Endothelial cell of umbilical vein (primary cell): ENCODE data around the gene MED12L. TPM values are rescaled to one million over a fixed set of nuclear protein-coding genes. Genes with fewer than 3 reads are reported as not detected.

ENCODE experiments used
- BruUV-seq: library from RNA; stranded (reverse); fragments of 400-500 nt; replicated peaks from 2 replicates; lab custom pipeline; 2021; lab: Mats Ljungman, UMichigan
- CTCF ChIA-PET: fragments of 300-600, 350-600 bp; sonication (Branson Sonifier 250); formaldehyde crosslinking; loops from one replicate; lab custom pipeline; 2021; ENCODE audit warnings: antibody characterized with exemption, inconsistent platforms; lab: Charles Lee
- POLR2A ChIA-PET: fragments of 300-600, 350-600 bp; sonication (Branson Sonifier 250); formaldehyde crosslinking; loops from one replicate; lab custom pipeline; 2021; ENCODE audit warnings: antibody characterized with exemption, inconsistent platforms; lab: Charles Lee
- DNase-seq: peaks from one replicate; pipeline ENCODE4 v3.0.0-alpha.2; 2011; ENCODE audit warnings: low read depth, low spot score
- FAIRE-seq: peaks from 2 replicates; lab custom pipeline; 2011; peaks lifted over from hg19 to GRCh38; lab: Jason Lieb, UNC
- H2AFZ ChIP-seq: 2 replicates; pipeline ENCODE4 v1.6.0; 2012; ENCODE audit warnings: low read depth, low read length, control low read depth, inconsistent platforms
- H3K27ac ChIP-seq: 2 replicates; pipeline ENCODE4 v1.5.1; 2011; ENCODE audit warnings: low read depth, mild to moderate bottlenecking, control low read depth, low read length, moderate library complexity; ENCODE audit not compliant: insufficient read depth
- H3K27me3 ChIP-seq, 2 experiments: 2 replicates each; pipeline versions ENCODE4 v1.6.0 to v1.6.1; 2011; ENCODE audit warnings: low read length in 2 of 2, mixed read lengths in 1 of 2; ENCODE audit not compliant: control insufficient read depth in 2 of 2, insufficient read depth in 2 of 2
- H3K36me3 ChIP-seq, 2 experiments: 2 replicates in 1 of 2; 3 replicates in 1 of 2; pipeline ENCODE4 v1.5.1; 2011; ENCODE audit warnings: low read length in 2 of 2, mild to moderate bottlenecking in 1 of 2, moderate library complexity in 1 of 2; ENCODE audit not compliant: control insufficient read depth in 2 of 2, insufficient read depth in 2 of 2; ENCODE audit errors: extremely low read depth in 1 of 2
- H3K4me1 ChIP-seq: 3 replicates; pipeline ENCODE4 v1.5.1; 2011; ENCODE audit warnings: mild to moderate bottlenecking, low read length; ENCODE audit not compliant: control insufficient read depth, insufficient read depth; ENCODE audit errors: extremely low read depth
- H3K4me2 ChIP-seq: 2 replicates; pipeline ENCODE4 v1.6.1; 2011; ENCODE audit warnings: low read length, control low read depth, mixed read lengths; ENCODE audit not compliant: insufficient read depth
- H3K4me3 ChIP-seq, 3 experiments: fragments of 200-600 bp in 1 of 3; sonication (generic), shearing (Covaris generic) in 1 of 3; replicated peaks in 1 of 3; 2 replicates each; pipeline ENCODE4 v1.5.1; 2011 to 2016; ENCODE audit warnings: control low read depth in 3 of 3, low read length in 3 of 3, mild to moderate bottlenecking in 2 of 3, inconsistent platforms in 1 of 3, low read depth in 1 of 3, moderate library complexity in 1 of 3; ENCODE audit not compliant: insufficient read depth in 1 of 3
- H3K79me2 ChIP-seq: 2 replicates; pipeline ENCODE4 v1.6.0; 2012; ENCODE audit warnings: low read length, inconsistent platforms; ENCODE audit not compliant: control insufficient read depth, insufficient read depth
- H3K9ac ChIP-seq: replicated peaks from 2 replicates; pipeline ENCODE3; 2011; ENCODE audit warnings: low read length, control low read depth; ENCODE audit not compliant: insufficient read depth; ENCODE audit errors: extremely low read depth
- H3K9me1 ChIP-seq: replicated peaks from 3 replicates; pipeline ENCODE4 v1.6.0; 2011; ENCODE audit warnings: mild to moderate bottlenecking, low read length; ENCODE audit not compliant: control insufficient read depth, insufficient read depth; ENCODE audit errors: extremely low read depth
- H3K9me3 ChIP-seq: replicated peaks from 2 replicates; pipeline ENCODE4 v1.5.1; 2012; ENCODE audit warnings: low read length, inconsistent platforms; ENCODE audit not compliant: control insufficient read depth, insufficient read depth
- H4K20me1 ChIP-seq: replicated peaks from 2 replicates; pipeline ENCODE3; 2011; ENCODE audit warnings: mild to moderate bottlenecking, low read length; ENCODE audit not compliant: control insufficient read depth, insufficient read depth; ENCODE audit errors: extremely low read depth
- CTCF ChIP-seq, 2 donors: IDR thresholded peaks; 1 replicate in 1 of 2; 2 replicates in 1 of 2; pipeline ENCODE4 v1.5.1; 2011; ENCODE audit warnings: low read length in 2 of 2, mild to moderate bottlenecking in 2 of 2, moderate library complexity in 2 of 2, control low read depth in 1 of 2, inconsistent platforms in 1 of 2, low read depth in 1 of 2; ENCODE audit not compliant: insufficient read depth in 1 of 2; ENCODE audit errors: extremely low read depth in 1 of 2
- EZH2 ChIP-seq: IDR thresholded peaks from 2 replicates; pipeline ENCODE4 v1.6.1; 2012; ENCODE audit warnings: borderline replicate concordance, low read depth, mild to moderate bottlenecking, moderate library complexity, low read length, inconsistent platforms; ENCODE audit not compliant: severe bottlenecking
- FOS ChIP-seq: IDR thresholded peaks from 2 replicates; pipeline ENCODE4 v1.6.1; 2011; ENCODE audit warnings: mild to moderate bottlenecking, low read length, moderate library complexity, borderline replicate concordance; ENCODE audit not compliant: insufficient read depth
- GATA2 ChIP-seq: IDR thresholded peaks from 2 replicates; pipeline ENCODE4 v1.7.0; 2011; ENCODE audit warnings: low read depth, mild to moderate bottlenecking, moderate library complexity, mixed read lengths, low read length; ENCODE audit not compliant: insufficient read length, insufficient read depth
- JUN ChIP-seq: IDR thresholded peaks from 2 replicates; pipeline ENCODE4 v1.6.1; 2011; ENCODE audit warnings: borderline replicate concordance, low read depth; ENCODE audit not compliant: insufficient read length, insufficient read depth
- MAX ChIP-seq: IDR thresholded peaks from 2 replicates; pipeline ENCODE4 v1.6.1; 2011; ENCODE audit not compliant: insufficient read depth, insufficient read length
- MYC ChIP-seq: IDR thresholded peaks from one replicate; pipeline ENCODE4 v1.6.1; 2011; ENCODE audit warnings: mild to moderate bottlenecking, low read depth, low read length
- POLR2A ChIP-seq: IDR thresholded peaks from 2 replicates; pipeline ENCODE4 v1.6.1; 2012; ENCODE audit warnings: low read depth, mild to moderate bottlenecking, control low read depth, low read length
- POLR2AphosphoS5 ChIP-seq: IDR thresholded peaks from 2 replicates; pipeline ENCODE4 v1.6.1; 2012; ENCODE audit warnings: low read depth, mild to moderate bottlenecking, control low read depth, low read length, moderate library complexity; ENCODE audit not compliant: insufficient read depth
- dilution Hi-C: fragments of 300-500 bp; cut with MboI; formaldehyde crosslinking; loops from one replicate; pipeline ENCODE4 v1.15.0; 2019; ENCODE audit warnings: low sequenced_read_pairs; ENCODE audit not compliant: extremely low pct_ligation_motif_present
- intact Hi-C: fragments of 100-400 bp; cut with micrococcal nuclease; formaldehyde crosslinking; loops from one replicate; pipeline ENCODE4 v1.10.0; 2022
- polyA plus RNA-seq, 4 experiments: library from polyadenylated mRNA; depleted of rRNA in 3 of 4; stranded (reverse) in 3 of 4; unstranded in 1 of 4; fragments of >200 nt; gene quantifications; 2 replicates each; pipeline versions ENCODE4 v1.2.1 to v1.2.3, GENCODE V29; 2011 to 2012; ENCODE audit warnings: missing spikeins in 1 of 4
- total RNA-seq: library from RNA; stranded (reverse); gene quantifications from 2 replicates; pipeline ENCODE4 v1.2.3, GENCODE V29; 2021

Gene MED12L
- total and polyA plus RNA-seq, 2 donors (not counting 3 experiments of a cell fraction or from before 2014, with no cell fraction given), result 0.03 to 0.27 TPM

- dilution Hi-C loops, result no loop called here
Measured at GRCh38 chr3:151318991-151319390, 233.5 kb downstream of the MED12L start.

More at GRCh38 chr3:151318991-151319390, 233.5 kb downstream of the MED12L start:
- DNase-seq, result no peak
- ChIA-PET POLR2A (no interaction called here), CTCF (no interaction called here)
- H4K20me1 ChIP-seq, result no peaks in the 10 kb centered on the region
- no peaks in the 10 kb centered on the region for H3K4me1 ChIP-seq
- H3K9me3 ChIP-seq, result no peaks in the 10 kb centered on the region
- no peak overlapping the region for H3K27ac ChIP-seq
- no peak overlapping the region for H3K4me2 ChIP-seq
- intact Hi-C loops, result no loop called here
- FAIRE-seq, result no peak
- H3K79me2 ChIP-seq, result no peaks in the 10 kb centered on the region
- no peak overlapping the region for H3K4me3 ChIP-seq
- H3K27me3 ChIP-seq, result no peaks in the 10 kb centered on the region
- TF ChIP-seq EZH2, result no peak
- TF ChIP-seq CTCF (IDR thresholded peaks at IDR 0.05; ENCODE audit: extremely low read depth in 1 of 2, insufficient read depth in 1 of 2, low read depth in 1 of 2, low read length in 2 of 2), result no peak
- TF ChIP-seq MYC, result no peak
- no peak for TF ChIP-seq POLR2AphosphoS5
- no peak for TF ChIP-seq JUN
- TF ChIP-seq FOS, result no peak
- no peak for TF ChIP-seq MAX
- TF ChIP-seq GATA2, result no peak
- TF ChIP-seq POLR2A, result no peak
- no TSS peak for BruUV-seq
- H2AFZ ChIP-seq, result no peak overlapping the region
- H3K9ac ChIP-seq, result no peak overlapping the region
- H3K36me3 ChIP-seq, result no peaks in the 10 kb centered on the region
- no peaks in the 10 kb centered on the region for H3K9me1 ChIP-seq
